ENCODE results near the gene EDDM13.

GRCh38 chr19:56294549-56294948, 22.0 kb downstream of the EDDM13 start:
- TF ChIP-seq EP300 (IDR thresholded peaks at IDR 0.05; ENCODE audit: low read depth in 2 of 2, low read length in 2 of 2) = no peak
- TF ChIP-seq EP300 (CRISPR knock-in tag; IDR thresholded peaks at IDR 0.05; ENCODE audit: borderline replicate concordance) = no peak
- no peak for TF ChIP-seq CTCF (CRISPR knock-in tag; IDR thresholded peaks at IDR 0.05)
- TF ChIP-seq ZNF124 (CRISPR knock-in tag; IDR thresholded peaks at IDR 0.05) = no peak
- no peak for TF ChIP-seq POLR2AphosphoS5 (IDR thresholded peaks at IDR 0.05; ENCODE audit: low read depth, low read length)
- TF ChIP-seq PAX8 (CRISPR knock-in tag; IDR thresholded peaks at IDR 0.05; ENCODE audit: borderline replicate concordance) = no peak
- no peak for TF ChIP-seq PRDM10 (CRISPR knock-in tag; IDR thresholded peaks at IDR 0.05; ENCODE audit: low read depth)
- TF ChIP-seq BHLHE40 (IDR thresholded peaks at IDR 0.05; ENCODE audit: low read length) = no peak
- no peak for TF ChIP-seq NR2F2 (IDR thresholded peaks at IDR 0.05; ENCODE audit: borderline replicate concordance, low read depth)
- TF ChIP-seq ZNF75D (CRISPR knock-in tag; IDR thresholded peaks at IDR 0.05; ENCODE audit: borderline replicate concordance) = no peak
- TF ChIP-seq ZNF816 (CRISPR knock-in tag; IDR thresholded peaks at IDR 0.05; ENCODE audit: borderline replicate concordance) = no peak
- no peak for TF ChIP-seq RAD21 (CRISPR knock-in tag; IDR thresholded peaks at IDR 0.05)
- no peak for TF ChIP-seq ZNF577 (CRISPR knock-in tag; IDR thresholded peaks at IDR 0.05; ENCODE audit: borderline replicate concordance, low read depth)
- no peak for TF ChIP-seq ZSCAN30 (CRISPR knock-in tag; IDR thresholded peaks at IDR 0.05)
